C4-2B (cell line): ENCODE results near the gene AGL.

Experiments used
- ZFX ChIP-seq: fragments of 450-650 bp; IDR thresholded peaks from 2 replicates; pipeline ENCODE4 v1.6.1; 2017
- TF ChIP-seq, protein P1 (sequence below): fragments of 450-650 bp; conservative IDR thresholded peaks from 2 replicates; pipeline ENCODE4 v1.5.1; 2017; ENCODE audit warnings: mild to moderate bottlenecking

DNA sequence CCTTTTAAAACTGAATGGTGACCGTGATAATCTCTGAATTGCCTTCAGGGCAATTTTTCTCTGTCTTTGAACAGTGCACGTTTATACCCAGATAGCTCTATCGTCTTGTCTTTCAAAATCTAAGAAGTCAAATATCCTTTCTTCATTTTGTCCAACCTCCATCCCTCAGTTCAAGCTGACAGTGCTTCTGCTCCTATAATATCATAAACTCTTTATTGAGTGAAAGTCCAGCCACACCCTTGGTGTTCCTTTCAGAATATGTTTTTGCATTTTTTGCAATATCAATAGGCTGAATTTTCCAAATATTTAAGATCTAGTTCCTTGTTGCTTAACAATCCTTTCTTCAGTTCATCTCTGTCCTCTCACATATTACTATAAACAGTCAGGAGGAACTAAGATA, 48.6 kb upstream of the AGL start:
- TF ChIP-seq, protein P1, sequence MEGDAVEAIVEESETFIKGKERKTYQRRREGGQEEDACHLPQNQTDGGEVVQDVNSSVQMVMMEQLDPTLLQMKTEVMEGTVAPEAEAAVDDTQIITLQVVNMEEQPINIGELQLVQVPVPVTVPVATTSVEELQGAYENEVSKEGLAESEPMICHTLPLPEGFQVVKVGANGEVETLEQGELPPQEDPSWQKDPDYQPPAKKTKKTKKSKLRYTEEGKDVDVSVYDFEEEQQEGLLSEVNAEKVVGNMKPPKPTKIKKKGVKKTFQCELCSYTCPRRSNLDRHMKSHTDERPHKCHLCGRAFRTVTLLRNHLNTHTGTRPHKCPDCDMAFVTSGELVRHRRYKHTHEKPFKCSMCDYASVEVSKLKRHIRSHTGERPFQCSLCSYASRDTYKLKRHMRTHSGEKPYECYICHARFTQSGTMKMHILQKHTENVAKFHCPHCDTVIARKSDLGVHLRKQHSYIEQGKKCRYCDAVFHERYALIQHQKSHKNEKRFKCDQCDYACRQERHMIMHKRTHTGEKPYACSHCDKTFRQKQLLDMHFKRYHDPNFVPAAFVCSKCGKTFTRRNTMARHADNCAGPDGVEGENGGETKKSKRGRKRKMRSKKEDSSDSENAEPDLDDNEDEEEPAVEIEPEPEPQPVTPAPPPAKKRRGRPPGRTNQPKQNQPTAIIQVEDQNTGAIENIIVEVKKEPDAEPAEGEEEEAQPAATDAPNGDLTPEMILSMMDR, result no peak
- TF ChIP-seq ZFX, result no peak
